ENCODE data around the gene PRAC2.

Gene PRAC2

GRCh38 chr17:48720266-48721008 lies 2.5 kb upstream of the PRAC2 start:
- no peak for DNase-seq (ENCODE audit: low read depth in 2 of 2, low spot score in 1 of 2)

- no peak for DNase-seq (ENCODE audit: low read depth in 2 of 2, low spot score in 1 of 2)
Observed at GRCh38 chr17:48721009-48721402, 2.0 kb upstream of the PRAC2 start.

- DNase-seq (ENCODE audit: low read depth in 2 of 2, low spot score in 1 of 2): no peak
Observed at GRCh38 chr17:48722201-48722907, 631 bp upstream of the PRAC2 start, which contains the start of gene PRAC1. TSS of gene PRAC1 (minus strand) at chr17:48722518. CDS start at chr17:48722392, 126 bp downstream.

GRCh38 chr17:48723423-48724250 lies 652 bp downstream of the PRAC2 start:
- DNase-seq (ENCODE audit: low read depth in 2 of 2, low spot score in 1 of 2): no peak

GRCh38 chr17:48724251-48725003 lies 1.4 kb downstream of the PRAC2 start:
- peak; percentile 43 to 63 for DNase-seq (ENCODE audit: low read depth in 2 of 2, low spot score in 1 of 2)

- DNase-seq (ENCODE audit: low read depth in 2 of 2, low spot score in 1 of 2): no peak
Observed at GRCh38 chr17:48725004-48725287, 2.0 kb downstream of the PRAC2 start.

GRCh38 chr17:48725288-48726064 lies 2.5 kb downstream of the PRAC2 start:
- no peak for DNase-seq (ENCODE audit: low read depth in 2 of 2, low spot score in 1 of 2)

- DNase-seq (ENCODE audit: low read depth in 2 of 2, low spot score in 1 of 2): no peak
Observed at GRCh38 chr17:48726114-48726915, 3.3 kb downstream of the PRAC2 start.

- no peak for DNase-seq (ENCODE audit: low read depth in 2 of 2, low spot score in 1 of 2)
Observed at GRCh38 chr17:48726916-48727286, 3.9 kb downstream of the PRAC2 start.

- no peak for DNase-seq (ENCODE audit: low read depth in 2 of 2, low spot score in 1 of 2)
Observed at GRCh38 chr17:48727415-48728175, 4.6 kb downstream of the PRAC2 start.

GRCh38 chr17:48728232-48729231 lies 5.5 kb downstream of the PRAC2 start, which contains the start of gene HOXB13:
TSS of gene HOXB13 (minus strand) at chr17:48728750. CDS start at chr17:48728593, 157 bp downstream.
- no peak for DNase-seq (ENCODE audit: low read depth in 2 of 2, low spot score in 1 of 2)

GRCh38 chr17:48729335-48730239 lies 6.6 kb downstream of the PRAC2 start:
- no peak for DNase-seq (ENCODE audit: low read depth in 2 of 2, low spot score in 1 of 2)

- no peak for DNase-seq (ENCODE audit: low read depth in 2 of 2, low spot score in 1 of 2)
Observed at GRCh38 chr17:48730240-48730550, 7.2 kb downstream of the PRAC2 start.

GRCh38 chr17:48731355-48731754 lies 8.4 kb downstream of the PRAC2 start:
- DNase-seq (ENCODE audit: low read depth in 2 of 2, low spot score in 1 of 2): no peak

GRCh38 chr17:48732688-48733629 lies 10.0 kb downstream of the PRAC2 start:
- DNase-seq (ENCODE audit: low read depth in 2 of 2, low spot score in 1 of 2): no peak

All from stimulated activated CD8-positive, alpha-beta memory T cell treated with anti-CD3 and anti-CD28 coated beads, Interleukin-4, amount 100 ng/mL, for 1 hour (primary cell).